NCI-H1694 treated with DMSO at 0.1 percent for 48 hours (cell line): ENCODE measurements around the gene ABCA13.

Source experiments
- DNase-seq: peaks from one replicate; lab custom pipeline; 2025; lab: John Stamatoyannopoulos, UW

Gene ABCA13

DNA sequence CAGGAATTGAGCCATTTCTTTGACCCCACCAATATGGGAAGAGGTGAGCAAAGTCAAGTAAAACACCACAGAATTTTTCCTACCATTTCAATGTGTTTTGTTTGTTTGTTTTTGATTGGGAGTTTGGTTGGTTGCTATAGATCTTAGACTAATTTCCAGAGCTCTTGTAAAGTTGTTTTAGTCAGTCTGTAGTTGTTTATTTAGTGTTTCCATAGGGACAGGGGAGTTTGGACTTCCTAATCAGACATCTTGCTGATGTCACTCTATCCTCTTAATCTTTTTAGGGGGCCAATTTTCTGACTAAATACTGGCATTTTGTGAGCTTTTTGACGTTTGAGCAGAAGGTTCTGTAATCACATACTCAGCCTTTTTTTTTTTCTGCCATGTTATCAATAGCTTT is 266.9 kb downstream of the ABCA13 start:
- no peak for DNase-seq

DNA sequence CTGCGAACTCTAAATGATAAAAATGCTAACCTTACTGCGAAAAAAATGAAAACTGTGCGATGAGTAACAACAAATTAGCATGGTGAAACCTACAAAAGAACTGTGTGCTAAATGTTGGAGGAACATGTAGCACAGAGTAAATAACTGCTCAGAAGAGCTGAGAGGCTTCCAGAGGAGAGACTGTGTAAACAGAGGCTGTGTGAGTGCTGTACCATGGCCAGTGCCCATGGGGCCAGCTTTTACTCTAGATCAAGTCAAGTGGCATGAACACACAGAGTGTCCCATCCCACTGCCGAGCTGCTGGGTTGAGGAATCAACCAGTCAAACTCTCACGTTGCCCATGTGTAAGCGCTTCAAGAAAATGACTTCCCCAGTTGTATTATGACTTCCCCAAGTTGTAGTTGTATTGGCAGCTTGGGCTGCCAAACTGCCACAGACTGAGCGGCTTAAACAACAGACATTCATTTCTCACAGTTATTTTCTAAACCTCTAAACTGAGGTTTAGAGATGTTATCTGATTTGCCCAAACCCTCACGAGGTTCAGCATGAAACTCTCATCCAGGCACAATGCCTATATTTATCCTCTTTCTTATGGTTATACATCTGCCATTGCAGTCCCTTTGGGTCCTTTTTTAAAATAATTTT is 270.7 kb downstream of the ABCA13 start:
- no peak for DNase-seq

DNA sequence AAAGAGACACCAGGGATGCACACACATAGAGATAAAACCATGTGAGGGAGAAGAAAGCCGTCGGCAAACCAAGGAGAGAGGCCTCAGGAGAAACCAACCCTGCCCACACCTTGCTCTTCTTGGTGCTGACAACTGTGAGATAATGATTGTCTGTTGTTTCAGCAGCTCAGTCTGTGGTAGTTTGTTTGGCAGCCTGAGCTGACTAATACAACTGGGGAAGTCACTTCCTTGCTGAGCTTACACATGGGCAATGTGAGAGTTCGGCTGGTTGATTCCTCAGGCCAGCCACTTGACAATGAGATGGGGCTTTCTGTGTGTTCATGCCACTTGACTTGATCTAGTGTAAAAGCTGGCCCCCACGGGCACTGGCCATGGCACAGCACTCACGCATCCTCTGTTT is 271.8 kb downstream of the ABCA13 start:
- DNase-seq: no peak

GRCh38 chr7:48446721-48447120 is 275.5 kb downstream of the ABCA13 start:
- DNase-seq: no peak

DNA sequence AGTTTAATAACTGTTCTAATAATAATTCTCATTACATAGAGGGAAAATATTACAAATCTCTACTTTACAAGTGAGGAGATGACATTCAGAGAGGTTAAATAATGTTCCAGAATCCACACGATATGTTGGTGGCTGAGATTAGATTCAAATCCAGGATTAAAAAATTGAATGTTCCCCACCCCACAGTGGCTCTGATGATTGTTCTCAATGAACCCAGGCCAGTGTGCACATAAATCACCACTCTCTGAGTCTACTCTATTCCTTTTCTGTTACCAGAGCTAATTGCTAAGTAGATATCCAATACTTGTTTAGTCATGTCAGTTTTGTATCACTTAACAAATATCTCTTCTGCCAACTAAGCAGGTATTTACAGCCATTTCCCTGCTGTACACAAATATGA is 281.0 kb downstream of the ABCA13 start:
- DNase-seq: no peak

DNA sequence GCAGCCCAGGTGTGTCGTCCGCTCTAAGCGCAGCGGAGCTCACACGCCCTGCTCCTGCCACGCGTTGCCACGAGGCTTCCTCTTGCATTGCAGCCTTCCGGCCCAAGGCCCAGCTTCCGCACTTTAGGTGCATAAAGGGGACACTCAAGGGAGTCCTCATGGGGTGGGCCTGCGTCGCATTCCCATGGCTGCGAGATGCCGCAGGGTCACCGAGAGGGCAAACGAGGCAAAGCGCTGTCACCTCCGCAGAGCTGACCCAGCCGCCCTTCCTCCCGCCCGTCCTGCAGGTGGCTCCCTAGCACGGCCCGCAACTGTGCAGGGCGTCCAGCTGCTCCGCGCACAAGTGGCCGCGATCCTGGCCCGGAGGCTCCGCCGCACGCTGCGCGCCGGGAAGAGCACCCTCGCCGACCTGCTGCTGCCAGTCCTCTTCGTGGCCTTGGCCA is 283.5 kb downstream of the ABCA13 start:
- DNase-seq: no peak

GRCh38 chr7:48455363-48455762 is 284.1 kb downstream of the ABCA13 start:
- no peak for DNase-seq

DNA sequence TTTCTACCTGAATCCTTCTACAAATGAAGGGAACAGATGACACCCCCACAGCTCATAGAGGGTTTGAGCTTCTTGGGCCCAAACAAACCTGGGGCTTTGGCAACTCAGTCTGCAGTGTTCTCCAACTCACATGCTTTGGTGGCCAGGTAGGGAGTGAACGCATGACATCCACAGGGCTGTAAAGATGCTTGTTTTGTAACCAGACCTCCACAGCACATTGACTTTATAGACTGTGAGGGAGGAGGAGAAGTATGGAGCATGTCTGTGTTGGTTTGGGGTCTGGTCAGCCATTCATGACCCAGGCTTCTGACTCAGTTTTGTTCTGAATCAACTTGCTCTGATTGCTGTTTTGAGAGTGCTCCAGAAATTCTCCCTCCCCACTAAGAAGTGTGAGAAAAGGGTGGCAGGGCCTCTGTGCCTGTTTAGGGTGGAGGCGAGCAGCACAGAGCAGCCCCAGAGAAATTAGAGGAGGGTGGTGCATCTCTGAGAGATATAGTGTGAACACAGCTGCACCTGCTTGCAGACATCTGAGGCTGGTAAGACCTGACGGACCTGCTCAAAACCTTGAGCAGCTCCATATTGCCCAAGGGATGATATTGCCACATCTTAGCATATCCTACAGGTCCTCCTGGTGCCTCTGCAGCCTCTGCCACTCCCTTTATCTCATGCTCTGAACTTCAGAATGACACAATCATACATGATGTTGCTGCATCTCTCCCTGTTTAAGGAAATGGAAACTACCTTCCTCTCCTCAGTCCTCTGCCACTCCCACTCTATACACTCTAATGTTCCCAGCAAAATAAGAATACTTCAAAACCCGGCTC is 287.7 kb downstream of the ABCA13 start:
- DNase-seq: no peak

GRCh38 chr7:48466713-48467112 is 295.5 kb downstream of the ABCA13 start:
- DNase-seq: no peak

GRCh38 chr7:48471196-48471595 is 299.9 kb downstream of the ABCA13 start:
- no peak for DNase-seq

- no peak for DNase-seq
Measured at GRCh38 chr7:48472640-48473039, 301.4 kb downstream of the ABCA13 start.

DNA sequence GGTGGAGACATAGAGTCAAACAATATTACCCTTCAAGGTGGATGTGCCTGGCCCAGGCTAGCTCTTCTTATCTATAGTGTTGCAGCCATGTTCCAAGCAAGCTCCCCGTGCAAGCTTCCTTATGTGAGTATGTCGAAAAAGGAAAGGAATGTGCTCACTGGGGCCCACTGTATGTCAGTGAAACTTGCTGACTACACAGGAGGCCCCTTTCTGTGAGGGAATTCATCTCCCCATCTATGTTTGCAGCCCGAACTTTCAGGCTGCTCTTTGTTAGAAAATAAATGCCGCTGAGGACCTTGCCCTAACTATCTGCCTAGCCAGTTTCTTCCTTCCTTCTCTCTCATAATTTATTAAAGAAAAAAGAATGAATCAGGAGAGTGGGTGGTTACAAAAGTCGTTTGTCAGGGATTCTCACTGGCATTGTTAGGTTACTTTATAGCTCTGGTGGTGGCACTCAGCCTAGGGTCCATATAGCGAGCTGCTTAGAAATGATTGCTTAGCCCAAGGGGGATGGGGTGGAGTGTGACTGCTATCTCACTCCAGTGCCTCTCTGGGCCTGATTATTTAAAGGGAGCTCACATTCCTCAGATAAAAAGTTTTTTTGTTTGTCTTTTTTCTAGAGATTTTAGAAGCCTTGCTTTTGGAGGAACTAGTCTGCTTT is 302.1 kb downstream of the ABCA13 start:
- DNase-seq: no peak

DNA sequence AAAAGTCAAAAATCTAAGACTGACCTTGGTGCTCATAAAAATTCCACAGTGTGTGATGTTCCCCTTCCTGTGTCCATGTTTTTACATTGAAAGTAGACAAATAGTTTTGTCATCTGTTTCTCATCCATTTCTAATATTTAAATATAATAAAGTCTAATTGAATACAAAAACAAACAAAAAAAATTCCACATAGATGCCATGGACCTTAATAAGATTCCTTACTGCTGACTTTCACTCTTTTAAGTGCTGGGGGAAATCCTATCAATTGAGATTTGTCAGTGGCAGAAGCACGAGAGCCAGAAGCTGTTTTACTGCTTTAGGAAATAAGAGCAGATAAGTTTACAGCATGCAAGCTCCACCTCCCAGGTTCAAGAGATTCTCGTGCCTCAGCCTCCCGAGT is 310.0 kb downstream of the ABCA13 start:
- DNase-seq: no peak

DNA sequence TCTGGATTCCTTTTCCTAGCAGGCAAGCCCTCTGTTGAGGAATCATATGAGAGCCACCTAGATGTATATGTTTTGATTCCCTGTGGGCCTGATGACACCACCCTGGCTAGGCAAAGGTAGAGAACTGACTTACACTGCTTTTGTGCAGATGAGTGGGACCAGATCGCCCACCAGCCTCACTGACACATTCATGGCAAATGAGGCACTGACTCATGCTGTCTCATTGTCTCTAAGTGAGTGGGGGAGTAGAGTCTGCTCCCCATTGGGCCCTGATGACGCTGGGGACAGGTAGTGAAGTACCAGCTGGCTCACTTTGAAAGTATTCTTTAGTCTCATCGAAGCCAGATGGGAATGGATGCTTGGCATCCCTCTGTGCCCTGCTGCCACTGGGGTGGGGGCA is 326.3 kb downstream of the ABCA13 start:
- DNase-seq: no peak

DNA sequence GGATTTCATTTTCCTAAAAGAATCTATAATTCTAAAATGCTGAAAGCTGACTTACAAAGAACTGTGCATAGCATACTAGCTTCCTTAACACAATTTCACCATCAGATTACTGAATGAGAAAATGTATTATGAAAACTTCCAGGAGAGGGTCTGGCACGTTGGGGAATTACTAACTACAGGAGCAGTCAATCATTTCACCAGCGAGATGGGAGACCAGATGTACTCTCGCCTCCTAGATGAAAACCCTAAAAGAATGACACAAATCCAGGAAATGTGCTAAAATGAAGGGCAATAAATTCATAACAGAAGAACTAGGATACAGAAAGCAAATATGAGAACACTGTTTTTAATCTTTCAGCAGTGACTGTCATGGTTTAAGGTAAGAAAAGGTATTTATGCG is 330.8 kb downstream of the ABCA13 start:
- DNase-seq: no peak

GRCh38 chr7:48505051-48505450 is 333.8 kb downstream of the ABCA13 start:
- DNase-seq: no peak

DNA sequence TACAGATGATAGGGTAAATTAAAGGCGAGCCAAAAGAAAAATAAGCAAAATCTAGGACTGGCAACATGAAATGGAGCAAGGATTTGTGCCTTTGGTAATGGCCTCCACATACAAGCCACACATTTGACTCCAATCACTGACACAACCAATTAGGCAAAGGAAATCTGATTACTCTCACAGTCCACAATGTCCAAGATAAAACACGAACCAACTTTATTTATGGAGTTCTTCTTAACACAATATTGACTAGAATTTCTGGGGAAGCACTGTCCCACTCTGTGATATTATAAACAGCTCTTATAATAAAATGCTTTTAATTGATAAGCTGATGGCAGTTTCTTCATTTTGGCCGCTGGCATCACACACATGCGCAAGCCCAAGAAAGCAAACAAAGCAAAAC is 334.2 kb downstream of the ABCA13 start:
- DNase-seq: no peak

GRCh38 chr7:48506569-48506968 is 335.3 kb downstream of the ABCA13 start:
- DNase-seq: no peak

- DNase-seq: no peak
Measured at GRCh38 chr7:48511080-48511479, 339.8 kb downstream of the ABCA13 start.

DNA sequence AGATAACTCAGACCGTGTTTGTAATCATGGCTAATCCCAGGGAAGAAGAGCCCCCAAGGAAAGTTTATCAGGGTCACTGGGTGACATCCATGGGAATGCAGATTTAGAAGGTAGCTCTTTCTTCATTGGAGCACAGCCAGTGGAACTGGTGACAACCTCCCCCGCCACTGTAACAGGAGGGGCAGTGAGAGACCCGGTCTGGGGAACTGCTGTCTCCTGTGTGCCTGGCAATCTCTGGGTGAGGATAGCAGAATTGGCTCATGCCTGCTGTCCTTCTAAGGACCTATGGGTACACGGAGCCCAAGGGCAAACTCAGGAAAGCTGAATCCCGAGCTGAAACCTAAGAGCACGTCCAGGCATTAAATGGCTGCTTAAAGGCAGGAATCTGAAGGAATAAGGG is 341.6 kb downstream of the ABCA13 start:
- no peak for DNase-seq

GRCh38 chr7:48515171-48515570 is 343.9 kb downstream of the ABCA13 start:
- DNase-seq: no peak

- DNase-seq: no peak
Measured at GRCh38 chr7:48518092-48518491, 346.8 kb downstream of the ABCA13 start.

- DNase-seq: no peak
Measured at GRCh38 chr7:48522692-48523091, 351.4 kb downstream of the ABCA13 start.
